ENCODE measurements around the gene ANKS1A.
A peak's percentile ranks its signal among the peaks of the same experiment; 100 is the strongest.
"Not testable (repeated sequence)": the region's sequence is repeated elsewhere in the genome, so short reads cannot be mapped to it uniquely, and the experiment has no call there.

The ANKS1A gene
- 21.6 to 25.2 (median 23.6) reads per million in 4 donors for total RNA-seq

DNA sequence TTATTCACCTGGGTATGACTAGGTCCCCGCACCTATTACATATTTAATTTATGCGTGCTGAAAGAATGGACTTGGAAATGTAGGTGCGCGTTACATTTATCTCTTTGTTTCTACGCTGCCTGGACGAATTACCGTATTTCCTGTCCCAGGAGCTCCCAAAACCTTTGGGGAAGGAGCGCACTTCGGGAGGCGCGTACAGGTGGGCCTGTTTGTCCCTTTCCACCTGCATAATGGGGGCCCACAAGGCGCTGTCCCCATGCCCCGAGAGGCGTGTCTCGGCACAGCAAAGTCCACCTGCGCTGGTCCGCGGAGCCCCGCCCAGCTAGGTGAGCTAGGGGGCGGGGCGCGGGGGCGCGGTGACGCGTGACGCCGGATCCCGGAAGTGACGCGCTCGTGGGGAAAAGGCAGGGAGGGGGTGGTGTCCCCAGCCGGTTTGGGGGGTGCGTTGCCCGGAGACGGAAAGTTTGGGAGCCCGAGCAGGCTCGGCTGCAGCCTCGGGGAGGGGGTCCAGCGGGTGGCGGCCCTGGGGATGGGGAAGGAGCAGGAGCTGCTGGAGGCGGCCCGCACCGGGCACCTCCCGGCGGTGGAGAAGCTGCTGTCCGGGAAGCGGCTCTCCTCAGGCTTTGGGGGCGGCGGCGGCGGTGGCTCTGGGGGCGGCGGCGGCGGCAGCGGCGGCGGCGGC lies at the start of gene ANKS1A:
Gene ANKS1A (plus strand): TSS at position 382 of the 682 bp plus-strand sequence. CDS start 148 bp downstream, at position 530.
- peak; percentile 83 to 91 (median 87) for DNase-seq

- no peak for DNase-seq
These were observed 49.2 kb upstream of the ANKS1A start for GRCh38 chr6:34839666-34840352.

- DNase-seq, result not testable (repeated sequence)
These were observed 40.0 kb upstream of the ANKS1A start for GRCh38 chr6:34849066-34849465.

GRCh38 chr6:34851361-34851760 lies 37.7 kb upstream of the ANKS1A start:
- DNase-seq, result no peak

DNA sequence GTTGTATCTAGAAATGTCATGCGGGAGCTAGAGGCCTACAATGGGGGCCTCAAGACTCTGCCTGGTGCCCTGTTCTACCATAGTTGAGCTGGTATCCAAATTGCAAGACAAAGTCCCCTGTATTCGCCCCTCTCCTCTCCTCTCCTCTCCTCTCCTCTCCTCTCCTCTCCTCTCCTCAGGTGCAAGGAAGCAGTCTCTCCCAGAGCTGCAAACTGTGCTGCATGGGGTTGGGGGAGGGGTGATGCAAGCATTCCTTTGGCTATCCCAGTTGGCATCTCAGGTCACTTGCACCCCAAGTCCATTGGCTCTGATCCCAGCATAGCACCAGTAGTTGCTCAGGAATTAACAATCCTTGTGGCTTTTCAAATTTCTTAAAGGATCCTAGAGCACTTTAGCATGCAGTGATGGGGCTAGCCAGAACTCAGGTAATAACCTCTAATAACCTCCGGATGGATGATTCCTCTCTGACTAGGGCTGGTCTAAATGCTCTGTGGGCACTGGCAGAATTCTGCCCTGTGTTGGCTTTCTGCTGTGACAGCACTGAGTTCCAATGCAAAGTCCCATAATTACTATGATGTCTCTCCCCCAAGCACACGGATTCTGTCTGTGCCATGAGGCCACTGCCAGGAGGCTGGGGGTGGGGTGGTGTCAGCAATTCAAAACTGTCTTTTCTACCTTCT lies 36.5 kb upstream of the ANKS1A start:
- DNase-seq, result no peak

GRCh38 chr6:34855463-34855862 lies 33.6 kb upstream of the ANKS1A start:
- no peak for DNase-seq

GRCh38 chr6:34858681-34859080 lies 30.4 kb upstream of the ANKS1A start:
- no peak for DNase-seq

DNA sequence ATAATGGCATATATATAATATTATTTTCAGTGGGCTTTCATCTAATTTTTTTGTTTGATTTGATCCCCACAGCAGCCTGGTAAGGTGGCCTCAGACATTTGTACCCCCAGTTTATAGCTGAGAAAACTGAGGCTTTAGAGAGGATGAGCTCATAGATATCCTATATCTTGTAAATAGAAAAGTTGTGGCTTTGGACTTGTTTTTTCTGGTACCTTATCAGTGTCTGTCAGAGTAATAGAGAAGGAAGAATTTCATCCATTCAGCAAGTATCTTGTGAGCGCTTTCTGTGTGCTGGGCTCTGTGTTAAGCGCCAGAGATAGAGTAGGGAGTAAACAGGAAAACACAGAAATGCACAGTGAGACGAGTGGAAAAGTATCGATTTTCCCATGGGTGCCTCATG lies 29.1 kb upstream of the ANKS1A start:
- no peak for DNase-seq

GRCh38 chr6:34860776-34861175 lies 28.3 kb upstream of the ANKS1A start:
- no peak for DNase-seq

GRCh38 chr6:34864007-34864406 lies 25.0 kb upstream of the ANKS1A start:
- no peak for DNase-seq

DNA sequence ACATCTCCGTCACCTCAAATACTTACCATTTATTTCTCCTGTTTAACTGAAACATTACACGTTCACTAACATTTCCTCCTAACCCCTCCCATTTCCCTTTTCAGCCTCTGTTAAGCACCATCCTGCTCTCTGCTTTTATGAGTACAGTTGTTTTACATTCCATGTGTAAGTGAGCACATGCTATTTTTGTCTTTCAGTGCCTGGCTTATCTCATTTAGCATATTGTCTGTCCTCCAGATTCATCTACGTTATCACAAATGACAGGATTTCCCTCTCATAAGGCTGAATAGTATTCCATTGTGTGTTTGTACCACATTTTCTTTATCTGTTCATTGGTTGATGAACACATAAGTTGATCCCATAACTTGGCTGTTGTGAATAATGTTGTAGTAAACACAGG lies 23.9 kb upstream of the ANKS1A start:
- DNase-seq, result no peak

DNA sequence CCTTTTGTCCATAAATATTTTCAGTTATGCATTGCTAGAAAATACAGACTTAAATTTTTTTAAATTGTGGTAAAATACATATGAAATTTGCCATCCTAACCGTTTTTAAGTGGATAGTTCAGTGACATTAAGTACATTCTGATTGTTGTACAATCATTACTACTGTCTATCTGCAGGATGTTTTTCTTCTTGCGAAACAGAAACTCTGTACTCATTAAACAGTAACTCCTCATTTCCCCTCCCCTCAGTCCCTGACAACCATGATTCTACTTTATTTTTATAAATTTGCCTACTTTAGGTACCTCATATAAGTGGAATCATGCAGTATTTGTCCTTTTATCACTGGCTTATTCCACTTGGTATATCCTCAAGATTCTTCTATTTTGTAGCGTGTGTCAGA lies 22.5 kb upstream of the ANKS1A start:
- no peak for DNase-seq

DNA sequence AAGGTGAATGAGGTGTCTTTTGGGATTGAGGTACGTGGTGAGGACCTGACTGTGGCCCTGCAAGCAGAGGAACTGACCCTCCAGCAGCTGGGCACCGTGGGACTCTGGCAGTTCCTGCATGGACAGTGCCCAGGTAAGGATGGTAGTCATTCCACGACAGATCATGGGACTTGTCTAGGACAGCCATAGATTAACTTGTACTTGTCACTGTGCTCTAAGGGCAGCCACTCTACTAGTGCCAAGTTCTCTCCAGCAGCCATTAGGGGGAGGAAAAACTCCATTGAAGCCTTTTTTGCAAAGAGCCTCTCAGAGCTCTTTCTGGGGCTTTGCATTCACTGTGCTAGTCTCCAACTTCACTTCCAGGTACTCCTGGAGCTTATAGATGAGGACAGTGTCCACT lies 21.6 kb upstream of the ANKS1A start:
- no peak for DNase-seq

- DNase-seq, result no peak
These were observed 17.2 kb upstream of the ANKS1A start for GRCh38 chr6:34871853-34872252.

GRCh38 chr6:34872332-34872731 lies 16.7 kb upstream of the ANKS1A start:
- no peak for DNase-seq

DNA sequence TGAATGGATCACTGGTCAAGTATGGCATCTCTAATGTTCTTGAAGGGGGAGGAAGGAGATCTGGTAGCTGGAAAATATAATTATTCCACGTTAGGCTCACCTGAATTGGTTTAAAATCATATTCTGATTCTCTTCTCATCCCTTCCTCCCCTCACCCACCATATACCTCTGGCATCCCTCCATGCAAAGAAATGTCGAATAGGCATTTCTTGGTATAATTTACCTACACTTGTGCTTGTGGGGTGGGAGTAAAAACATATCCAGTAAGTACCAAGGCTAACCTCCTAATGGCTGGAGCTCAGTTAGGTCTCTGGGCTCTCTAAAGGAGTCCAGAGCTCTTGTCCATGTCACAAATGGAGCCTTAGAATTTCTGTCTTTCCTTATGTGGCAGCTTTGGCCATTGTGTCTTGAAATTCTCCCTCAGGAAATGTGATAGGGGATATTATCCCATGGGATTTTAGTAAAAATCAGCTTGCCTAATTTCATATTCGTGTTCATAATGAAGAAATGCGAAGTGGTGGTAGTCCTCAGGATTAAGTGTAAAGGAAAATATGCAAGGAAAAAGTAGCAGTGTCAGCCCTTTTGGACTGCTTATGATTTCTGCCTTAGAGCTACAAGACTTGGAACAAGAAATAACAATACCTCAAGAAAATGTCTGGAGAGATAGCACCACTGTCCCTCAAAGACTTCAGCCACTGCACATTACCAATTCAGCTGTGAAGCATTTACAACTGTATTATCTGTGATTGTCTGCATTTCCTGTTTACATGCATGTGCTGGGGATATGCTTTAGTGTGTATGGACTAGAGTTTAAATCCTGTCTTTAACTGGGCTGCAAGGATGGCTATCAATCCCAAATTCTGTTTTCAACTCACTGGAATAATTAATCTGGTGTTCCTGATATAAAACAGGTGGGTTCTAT lies 13.5 kb upstream of the ANKS1A start:
- DNase-seq, result no peak

DNA sequence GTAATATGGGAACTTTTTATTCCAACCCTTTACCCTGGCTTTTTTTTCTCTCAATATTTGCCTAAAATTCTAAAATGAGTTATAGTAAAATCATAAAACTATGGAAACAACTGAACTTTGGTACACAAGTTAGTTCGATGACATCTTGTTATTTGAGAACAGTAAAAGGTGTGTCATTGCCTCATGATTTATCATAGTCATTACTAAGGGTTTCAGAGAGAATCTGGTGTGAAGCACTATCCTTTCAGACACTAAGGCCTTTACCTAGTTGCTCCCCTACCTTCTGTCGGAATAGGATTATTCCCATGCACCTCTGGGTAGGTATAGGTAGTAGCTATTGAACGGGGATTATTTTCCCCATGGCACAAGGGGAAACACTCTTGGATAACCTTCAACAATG lies 12.6 kb upstream of the ANKS1A start:
- no peak for DNase-seq

DNA sequence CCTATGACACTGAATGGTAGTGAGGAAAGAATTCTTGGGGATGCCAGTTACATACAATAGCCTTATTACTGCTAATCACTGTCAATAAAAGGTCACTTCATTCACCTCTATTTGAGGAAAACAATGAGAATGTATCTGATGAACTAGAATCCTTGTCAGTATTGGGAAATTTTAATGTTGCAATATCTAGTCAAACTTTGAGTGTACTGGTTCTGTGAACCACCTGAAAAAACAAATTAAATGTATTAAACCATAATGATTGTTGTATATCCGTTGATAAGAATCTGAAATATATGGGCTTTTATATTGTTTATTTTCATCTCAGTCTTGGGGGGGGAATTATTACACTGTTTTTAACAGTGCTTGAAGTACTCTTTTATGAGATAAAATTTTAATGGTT lies 11.8 kb upstream of the ANKS1A start:
- DNase-seq, result no peak

GRCh38 chr6:34877869-34878485 lies 11.1 kb upstream of the ANKS1A start:
- DNase-seq, result no peak

GRCh38 chr6:34884073-34884472 lies 5.0 kb upstream of the ANKS1A start:
- not testable (repeated sequence) for DNase-seq

GRCh38 chr6:34884996-34885395 lies 4.1 kb upstream of the ANKS1A start:
- DNase-seq, result no peak

DNA sequence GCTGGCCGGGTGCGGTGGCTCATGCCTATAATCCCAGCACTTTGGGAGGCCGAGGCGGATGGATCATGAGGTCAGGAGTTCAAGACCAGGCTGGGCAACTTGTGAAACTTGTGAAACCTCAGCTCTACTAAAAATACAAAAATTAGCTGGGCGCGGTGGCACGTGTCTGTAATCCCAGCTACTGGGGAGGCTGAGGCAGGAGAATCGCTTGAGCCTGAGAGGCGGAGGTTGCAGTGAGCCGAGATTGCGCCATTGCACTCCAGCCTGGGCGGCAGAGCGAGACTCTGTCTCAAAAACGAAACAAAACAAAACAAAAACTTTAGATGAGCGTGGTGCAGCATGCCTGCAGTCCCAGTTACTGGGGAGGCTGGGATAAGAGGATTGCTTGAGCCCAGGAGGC lies 3.2 kb upstream of the ANKS1A start:
- DNase-seq, result not testable (repeated sequence)
